D721Med (cell line): Measurements from ENCODE around the gene VPS13D.

Source experiments
- DNase-seq: peaks from one replicate; pipeline ENCODE4 v3.0.0; 2011; ENCODE audit warnings: low spot score; ENCODE audit not compliant: insufficient read length
- FAIRE-seq: peaks from 2 replicates; lab custom pipeline; 2011; peaks lifted over from hg19 to GRCh38; lab: Jason Lieb, UNC
- TF ChIP-seq, protein P1 (sequence below): IDR thresholded peaks from 2 replicates; pipeline ENCODE4 v1.5.1; 2012; ENCODE audit warnings: mild to moderate bottlenecking, control low read depth; ENCODE audit not compliant: insufficient read depth; ENCODE audit errors: missing control alignments

VPS13D gene

GRCh38 chr1:12552951-12553921, 323.4 kb downstream of the VPS13D start:
- DNase-seq (no peak), FAIRE-seq (no peak)
- TF ChIP-seq, protein P1, sequence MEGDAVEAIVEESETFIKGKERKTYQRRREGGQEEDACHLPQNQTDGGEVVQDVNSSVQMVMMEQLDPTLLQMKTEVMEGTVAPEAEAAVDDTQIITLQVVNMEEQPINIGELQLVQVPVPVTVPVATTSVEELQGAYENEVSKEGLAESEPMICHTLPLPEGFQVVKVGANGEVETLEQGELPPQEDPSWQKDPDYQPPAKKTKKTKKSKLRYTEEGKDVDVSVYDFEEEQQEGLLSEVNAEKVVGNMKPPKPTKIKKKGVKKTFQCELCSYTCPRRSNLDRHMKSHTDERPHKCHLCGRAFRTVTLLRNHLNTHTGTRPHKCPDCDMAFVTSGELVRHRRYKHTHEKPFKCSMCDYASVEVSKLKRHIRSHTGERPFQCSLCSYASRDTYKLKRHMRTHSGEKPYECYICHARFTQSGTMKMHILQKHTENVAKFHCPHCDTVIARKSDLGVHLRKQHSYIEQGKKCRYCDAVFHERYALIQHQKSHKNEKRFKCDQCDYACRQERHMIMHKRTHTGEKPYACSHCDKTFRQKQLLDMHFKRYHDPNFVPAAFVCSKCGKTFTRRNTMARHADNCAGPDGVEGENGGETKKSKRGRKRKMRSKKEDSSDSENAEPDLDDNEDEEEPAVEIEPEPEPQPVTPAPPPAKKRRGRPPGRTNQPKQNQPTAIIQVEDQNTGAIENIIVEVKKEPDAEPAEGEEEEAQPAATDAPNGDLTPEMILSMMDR: no peak

- TF ChIP-seq, protein P1: no peak
- DNase-seq (no peak), FAIRE-seq (no peak)
Measured at GRCh38 chr1:12553963-12554362, 324.1 kb downstream of the VPS13D start.

- DNase-seq (no peak), FAIRE-seq (no peak)
- TF ChIP-seq, protein P1: no peak
Measured at GRCh38 chr1:12554521-12555305, 324.9 kb downstream of the VPS13D start.

- FAIRE-seq (no peak), DNase-seq (no peak)
- TF ChIP-seq, protein P1: no peak
Measured at GRCh38 chr1:12555411-12556367, 325.9 kb downstream of the VPS13D start.

DNA sequence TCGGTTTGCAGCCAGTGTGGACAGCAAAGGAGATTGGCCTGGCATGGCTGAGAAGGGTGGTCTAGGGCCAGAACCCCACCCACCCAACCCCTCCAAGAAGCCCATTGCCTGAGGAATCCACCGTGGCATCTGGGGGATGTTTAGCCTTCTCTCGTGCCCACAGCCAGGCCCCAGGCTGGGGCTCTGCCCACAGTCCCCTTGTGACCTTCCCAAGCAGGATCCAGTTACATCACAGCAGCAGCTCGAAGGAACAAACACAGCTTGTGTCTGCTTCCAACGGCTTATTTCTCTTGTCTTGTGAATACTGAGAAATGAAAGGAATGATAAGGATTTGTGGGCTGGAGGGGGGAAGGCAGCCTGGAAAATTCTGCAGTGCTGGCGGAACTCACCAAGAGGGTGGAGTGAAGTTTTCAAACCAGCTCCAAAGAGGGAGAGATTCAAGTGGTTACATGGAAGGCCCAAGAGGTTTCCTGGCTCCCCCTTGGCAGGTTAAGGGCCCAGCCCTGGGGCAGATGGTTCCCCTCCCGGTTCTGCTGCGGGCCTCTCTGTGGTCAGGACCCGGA, 326.6 kb downstream of the VPS13D start:
- TF ChIP-seq, protein P1: no peak
- FAIRE-seq (no peak), DNase-seq (no peak)
